HUES48 (cell line): ENCODE measurements around the gene CCDC92.
"Not testable (repeated sequence)": the region's sequence is repeated elsewhere in the genome, so short reads cannot be mapped to it uniquely, and the experiment has no call there.

Experiments
- H3K27ac ChIP-seq: one replicate; pipeline ENCODE4 v1.7.0; 2013; ENCODE audit warnings: low read depth, low read length, inconsistent platforms
- H3K27me3 ChIP-seq: 2 replicates; pipeline ENCODE4 v1.6.1; 2013; ENCODE audit warnings: mild to moderate bottlenecking, low read length; ENCODE audit not compliant: control insufficient read depth, insufficient read depth
- H3K36me3 ChIP-seq: 2 replicates; pipeline ENCODE4 v1.6.1; 2013; ENCODE audit warnings: low read length; ENCODE audit not compliant: control insufficient read depth, insufficient read depth
- H3K4me1 ChIP-seq: 2 replicates; pipeline ENCODE4 v1.6.1; 2013; ENCODE audit warnings: mild to moderate bottlenecking, low read length; ENCODE audit not compliant: control insufficient read depth, insufficient read depth
- H3K4me3 ChIP-seq: 2 replicates; pipeline ENCODE4 v1.5.1; 2013; ENCODE audit warnings: mild to moderate bottlenecking, low read depth, low read length
- H3K9ac ChIP-seq: 2 replicates; pipeline ENCODE4 v1.6.1; 2013; ENCODE audit warnings: mild to moderate bottlenecking, low read depth, low read length, moderate library complexity
- H3K9me3 ChIP-seq: 2 replicates; pipeline ENCODE4 v1.6.1; 2013; ENCODE audit warnings: low read length; ENCODE audit not compliant: control insufficient read depth, insufficient read depth

Gene CCDC92

GRCh38 chr12:123912415-123913380 is 59.9 kb downstream of the CCDC92 start:
- H3K27ac ChIP-seq = no peak overlapping the region
- H3K9me3 ChIP-seq = no peaks in the 10 kb centered on the region
- H3K4me3 ChIP-seq = no peak overlapping the region
- H3K36me3 ChIP-seq = no peaks in the 10 kb centered on the region
- H3K27me3 ChIP-seq = no peaks in the 10 kb centered on the region
- H3K4me1 ChIP-seq = no peaks in the 10 kb centered on the region
- no peak overlapping the region for H3K9ac ChIP-seq

- H3K27ac ChIP-seq, H3K4me3 ChIP-seq, H3K9me3 ChIP-seq, H3K4me1 ChIP-seq, H3K36me3 ChIP-seq, H3K27me3 ChIP-seq, H3K9ac ChIP-seq: not testable (repeated sequence)
Measured at GRCh38 chr12:123911672-123912409, 60.8 kb downstream of the CCDC92 start.

- no peaks in the 10 kb centered on the region for H3K9me3 ChIP-seq
- no peak overlapping the region for H3K27ac ChIP-seq
- H3K36me3 ChIP-seq = no peaks in the 10 kb centered on the region
- no peaks in the 10 kb centered on the region for H3K27me3 ChIP-seq
- no peak overlapping the region for H3K9ac ChIP-seq
- no peak overlapping the region for H3K4me3 ChIP-seq
- no peaks in the 10 kb centered on the region for H3K4me1 ChIP-seq
Measured at GRCh38 chr12:123910761-123911193, 61.9 kb downstream of the CCDC92 start.

- Histone ChIP-seq H3K27me3 (no peaks in the 10 kb centered on the region), H3K9ac (no peak overlapping the region), H3K9me3 (no peaks in the 10 kb centered on the region), H3K4me1 (no peaks in the 10 kb centered on the region; the same call in 1 of the 2 replicates), H3K36me3 (no peaks in the 10 kb centered on the region), H3K4me3 (no peak overlapping the region), H3K27ac (no peak overlapping the region)
Measured at GRCh38 chr12:123910057-123910456, 62.6 kb downstream of the CCDC92 start.

- Histone ChIP-seq H3K4me1 (no peaks in the 10 kb centered on the region; the same call in 1 of the 2 replicates), H3K4me3 (no peak overlapping the region), H3K36me3 (no peaks in the 10 kb centered on the region), H3K27me3 (no peaks in the 10 kb centered on the region; the same call in 1 of the 2 replicates), H3K9me3 (no peaks in the 10 kb centered on the region), H3K9ac (no peak overlapping the region), H3K27ac (no peak overlapping the region)
Measured at GRCh38 chr12:123908884-123909725, 63.5 kb downstream of the CCDC92 start.

- Histone ChIP-seq H3K4me1 (no peaks in the 10 kb centered on the region; the same call in 1 of the 2 replicates), H3K9ac (no peak overlapping the region), H3K36me3 (no peaks in the 10 kb centered on the region), H3K27me3 (no peaks in the 10 kb centered on the region; the same call in 1 of the 2 replicates), H3K27ac (no peak overlapping the region), H3K4me3 (no peak overlapping the region), H3K9me3 (no peaks in the 10 kb centered on the region)
Measured at GRCh38 chr12:123907726-123908476, 64.7 kb downstream of the CCDC92 start.

GRCh38 chr12:123906711-123907420 is 65.8 kb downstream of the CCDC92 start:
- Histone ChIP-seq H3K36me3 (no peaks in the 10 kb centered on the region), H3K4me3 (no peak overlapping the region), H3K9me3 (no peaks in the 10 kb centered on the region), H3K27me3 (no peaks in the 10 kb centered on the region; the same call in 1 of the 2 replicates), H3K27ac (no peak overlapping the region), H3K4me1 (no peaks in the 10 kb centered on the region; the same call in 1 of the 2 replicates), H3K9ac (no peak overlapping the region)

- no peaks in the 10 kb centered on the region for H3K9me3 ChIP-seq
- no peaks in the 10 kb centered on the region; the same call in 1 of the 2 replicates for H3K27me3 ChIP-seq
- no peaks in the 10 kb centered on the region for H3K36me3 ChIP-seq
- no peak overlapping the region for H3K4me3 ChIP-seq
- no peak overlapping the region for H3K9ac ChIP-seq
- H3K4me1 ChIP-seq = peaks cover 5% of the 10 kb centered on the region; the same call in 1 of the 2 replicates
- H3K27ac ChIP-seq = no peak overlapping the region
Measured at GRCh38 chr12:123905319-123905925, 67.2 kb downstream of the CCDC92 start.

- Histone ChIP-seq H3K9me3 (no peaks in the 10 kb centered on the region), H3K36me3 (no peaks in the 10 kb centered on the region), H3K27ac (no peak overlapping the region), H3K4me1 (peaks cover 5% of the 10 kb centered on the region; the same call in 1 of the 2 replicates), H3K27me3 (no peaks in the 10 kb centered on the region; the same call in 1 of the 2 replicates), H3K9ac (no peak overlapping the region), H3K4me3 (no peak overlapping the region)
Measured at GRCh38 chr12:123903301-123904065, 69.1 kb downstream of the CCDC92 start.
